NCI-H510A treated with DMSO at 0.1 percent for 48 hours (cell line): ENCODE data around the gene ARPC1A.

Experiments used
- DNase-seq: peaks from one replicate; lab custom pipeline; 2025; lab: John Stamatoyannopoulos, UW

The ARPC1A gene

GRCh38 chr7:99390941-99391602 is 65.4 kb downstream of the ARPC1A start:
- no peak for DNase-seq

DNA sequence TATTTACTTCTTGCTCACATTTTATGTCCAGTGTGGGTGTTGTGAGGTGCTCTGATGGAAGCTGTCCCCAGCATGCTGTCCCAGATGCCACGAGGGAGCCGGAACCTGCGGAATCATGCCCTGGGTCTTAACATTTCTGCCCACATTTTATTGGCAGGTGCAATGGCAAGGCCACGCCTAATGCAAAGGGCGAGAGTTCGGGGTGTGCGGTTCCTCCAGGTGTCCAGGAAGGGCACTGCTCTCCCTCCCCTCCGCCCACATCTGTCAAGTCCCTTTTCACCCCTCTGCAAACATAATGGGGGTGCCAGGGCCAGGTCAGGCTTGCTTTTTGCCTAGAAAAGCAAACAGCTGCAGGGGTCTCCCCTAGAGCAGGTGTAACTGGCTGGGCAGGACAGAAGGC is 66.3 kb downstream of the ARPC1A start:
- no peak for DNase-seq

DNA sequence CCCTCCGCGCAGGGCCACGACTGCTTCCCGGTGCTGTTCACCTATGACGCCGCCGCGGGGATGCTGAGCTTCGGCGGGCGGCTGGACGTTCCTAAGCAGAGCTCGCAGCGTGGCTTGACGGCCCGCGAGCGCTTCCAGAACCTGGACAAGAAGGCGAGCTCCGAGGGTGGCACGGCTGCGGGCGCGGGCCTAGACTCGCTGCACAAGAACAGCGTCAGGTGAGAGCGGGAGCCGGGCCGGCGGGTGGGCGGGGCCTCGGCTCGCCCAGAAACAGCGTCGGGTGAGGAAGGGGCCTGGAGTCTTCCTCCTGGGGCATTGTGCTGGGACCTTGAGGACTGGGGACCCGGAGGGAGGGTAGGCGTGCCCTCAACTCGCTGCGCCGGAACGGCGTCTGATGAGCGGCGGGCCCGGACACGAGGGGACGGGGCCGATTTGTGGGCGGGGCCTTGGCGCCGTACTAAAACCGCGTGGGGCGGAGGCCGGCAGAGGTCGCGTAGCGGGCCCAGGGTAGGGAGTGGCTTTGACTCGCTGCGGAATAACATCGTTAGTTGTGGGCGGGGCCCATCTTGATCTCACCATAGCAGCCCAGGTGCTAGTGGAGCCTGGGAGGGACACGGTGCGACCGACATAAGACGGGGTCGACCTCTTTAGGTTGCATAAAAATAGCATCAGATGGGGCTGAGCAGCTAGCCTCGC is 67.1 kb downstream of the ARPC1A start:
- peak; percentile 42 for DNase-seq

GRCh38 chr7:99393355-99394187 is 67.9 kb downstream of the ARPC1A start:
- no peak for DNase-seq

DNA sequence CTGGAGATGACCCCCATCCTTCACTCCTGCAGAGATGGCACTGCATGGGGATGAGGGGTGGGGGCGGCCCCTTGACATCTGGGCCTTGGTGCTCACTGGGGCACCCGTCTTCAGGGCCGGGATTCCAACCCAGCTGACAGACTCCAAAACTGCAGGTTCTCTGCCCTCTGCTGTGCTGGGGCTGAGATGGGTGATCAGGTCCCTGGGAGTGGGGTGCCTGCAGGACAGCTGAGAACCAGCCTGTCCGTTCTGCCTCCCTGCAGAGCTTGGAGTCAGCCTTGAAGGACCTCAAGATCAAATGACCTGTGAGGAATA is 68.4 kb downstream of the ARPC1A start:
- no peak for DNase-seq

GRCh38 chr7:99395616-99396327 is 70.1 kb downstream of the ARPC1A start:
- DNase-seq, result no peak

- no peak for DNase-seq
These were observed 71.0 kb downstream of the ARPC1A start for GRCh38 chr7:99396418-99397296.

DNA sequence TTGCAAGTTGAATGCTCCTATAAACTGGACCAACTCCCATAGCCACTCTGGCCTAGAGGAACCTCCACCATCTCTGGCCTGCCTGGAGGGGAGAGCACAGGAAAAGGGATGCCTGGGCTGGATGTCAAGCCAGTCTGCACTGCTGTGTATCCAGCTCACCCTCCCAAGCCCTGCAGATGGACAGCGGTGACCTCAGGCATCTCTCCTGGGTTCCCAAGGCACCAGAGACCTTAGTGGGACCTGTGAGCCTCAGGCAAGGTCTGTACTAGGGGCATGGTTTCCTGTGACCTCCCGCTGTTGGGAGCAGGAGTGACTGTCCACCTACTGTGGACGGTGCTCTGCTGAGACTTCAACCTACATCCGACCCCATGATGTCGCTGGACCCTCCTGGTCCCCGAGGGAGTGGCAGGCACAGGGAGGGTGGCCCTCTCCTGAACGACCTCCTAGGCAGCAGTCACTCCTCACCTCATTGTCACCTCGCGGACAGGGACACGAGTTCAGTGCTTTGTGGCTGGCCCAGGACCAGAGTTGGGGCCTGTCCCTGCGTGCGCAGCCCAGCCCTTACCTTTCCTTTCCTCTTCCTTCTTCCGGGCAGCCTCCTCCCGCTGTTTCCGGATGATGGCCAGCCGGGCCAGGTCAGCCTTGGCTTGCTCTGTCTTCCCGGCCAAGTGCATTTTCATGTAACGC is 71.7 kb downstream of the ARPC1A start:
- no peak for DNase-seq

GRCh38 chr7:99398891-99399445 is 73.3 kb downstream of the ARPC1A start:
- no peak for DNase-seq

DNA sequence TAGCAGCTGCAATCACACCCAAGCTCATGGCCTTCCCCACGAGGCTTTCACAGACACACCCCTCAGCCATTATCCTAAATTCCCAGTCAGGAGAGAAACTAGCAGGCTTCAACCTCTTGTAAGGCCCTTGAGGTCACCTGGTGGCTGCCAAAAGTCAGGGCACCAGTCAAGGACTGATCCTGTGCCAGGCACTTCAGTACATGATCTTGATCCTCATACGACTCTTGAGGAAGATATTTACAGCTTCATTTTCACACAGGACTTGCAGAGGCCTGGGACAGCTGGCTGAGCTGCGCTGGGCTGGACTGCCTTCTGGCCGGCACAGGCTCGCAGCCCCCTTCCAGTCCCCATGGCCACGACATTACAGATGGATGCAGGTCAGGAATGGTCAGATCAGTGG is 73.9 kb downstream of the ARPC1A start:
- no peak for DNase-seq

- DNase-seq, result no peak
These were observed 77.2 kb downstream of the ARPC1A start for GRCh38 chr7:99402854-99403253.

DNA sequence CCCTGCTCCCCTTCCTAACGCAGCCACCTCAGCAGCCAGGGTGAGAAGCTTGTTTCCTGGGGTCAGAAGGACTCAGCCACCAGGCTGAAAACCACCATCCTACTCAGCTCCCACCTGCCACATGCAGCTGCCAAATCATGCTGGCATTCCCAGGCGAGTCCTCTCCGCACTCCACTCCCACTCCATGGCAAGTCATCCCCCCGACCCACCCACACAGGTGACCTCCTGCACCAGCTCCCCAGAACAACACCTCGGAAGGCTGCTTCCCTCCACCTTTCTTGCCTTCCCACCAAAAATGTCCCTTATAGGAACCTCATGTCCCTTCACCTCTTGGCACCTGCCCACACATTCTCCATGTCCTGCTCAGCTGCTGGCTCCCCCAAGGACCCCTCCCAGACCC is 78.1 kb downstream of the ARPC1A start:
- DNase-seq, result no peak

DNA sequence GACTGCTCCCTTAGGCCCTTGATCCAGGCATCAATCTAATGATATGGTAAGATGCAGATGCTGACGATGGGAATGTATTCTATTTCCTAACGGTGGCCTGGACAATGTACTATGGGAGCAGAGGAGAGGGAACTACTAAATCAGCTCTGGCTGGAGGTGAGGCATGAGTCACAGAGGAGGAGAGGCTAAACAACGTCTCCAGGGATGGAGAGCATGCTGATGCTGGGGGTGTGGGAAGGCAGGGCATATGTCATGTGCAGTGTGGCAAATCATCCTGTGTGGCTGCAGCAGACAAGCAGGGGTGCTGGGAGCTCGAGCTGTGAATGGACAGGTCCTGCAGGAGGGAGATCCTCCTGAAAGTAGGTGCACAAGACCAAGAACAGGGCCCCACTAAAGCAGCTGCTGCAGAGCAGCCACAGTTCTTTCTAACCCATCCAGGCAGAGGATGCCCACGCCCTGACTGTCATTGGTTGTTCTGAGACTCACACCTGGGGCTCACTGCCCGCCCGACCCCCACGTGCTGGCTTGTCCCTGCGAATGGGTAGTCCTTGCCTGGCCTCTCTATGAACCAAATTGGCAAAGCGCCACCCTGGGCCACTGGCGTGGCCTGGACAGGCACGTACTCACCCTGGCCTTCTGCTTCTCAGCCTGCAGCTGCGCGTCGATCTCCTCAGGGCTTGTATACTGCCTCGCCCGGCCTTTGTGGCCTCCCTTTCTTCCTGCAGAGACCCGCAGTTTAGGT is 78.7 kb downstream of the ARPC1A start:
- no peak for DNase-seq

DNA sequence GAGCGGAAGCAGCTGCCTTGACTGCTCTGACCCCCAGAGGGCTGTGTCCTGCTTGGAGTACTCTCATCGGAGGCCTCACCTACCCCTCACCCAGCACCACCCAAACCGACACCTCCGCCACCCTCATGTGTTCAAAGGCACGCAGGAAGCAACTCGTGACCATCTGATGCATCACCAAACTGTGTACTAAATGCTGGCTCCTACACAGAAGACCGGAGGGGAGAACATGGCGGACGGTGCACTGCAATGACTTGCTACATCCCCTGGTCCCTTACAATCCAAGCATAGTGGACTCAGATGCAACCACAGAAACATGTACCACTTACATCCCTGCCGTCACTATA is 79.3 kb downstream of the ARPC1A start:
- DNase-seq, result no peak

DNA sequence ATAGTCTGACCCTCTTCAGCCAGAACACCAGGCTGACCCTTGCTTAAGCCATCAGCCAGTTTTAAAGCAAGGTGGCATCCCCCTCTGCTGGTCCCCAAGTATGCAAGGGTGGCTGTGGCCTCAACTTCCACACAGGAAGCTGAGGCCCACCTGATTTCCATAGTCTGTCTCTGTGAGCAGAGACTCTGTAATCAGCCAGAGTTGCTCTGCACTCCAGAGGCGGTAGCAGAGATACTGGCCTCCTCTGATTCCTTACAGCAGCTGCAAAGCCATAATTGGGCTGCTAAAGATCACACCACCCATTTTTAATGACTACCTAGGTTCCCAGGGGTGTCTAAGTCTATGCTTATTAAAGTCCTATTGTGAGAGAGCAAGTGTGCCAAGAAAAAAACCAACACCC is 80.9 kb downstream of the ARPC1A start:
- no peak for DNase-seq

DNA sequence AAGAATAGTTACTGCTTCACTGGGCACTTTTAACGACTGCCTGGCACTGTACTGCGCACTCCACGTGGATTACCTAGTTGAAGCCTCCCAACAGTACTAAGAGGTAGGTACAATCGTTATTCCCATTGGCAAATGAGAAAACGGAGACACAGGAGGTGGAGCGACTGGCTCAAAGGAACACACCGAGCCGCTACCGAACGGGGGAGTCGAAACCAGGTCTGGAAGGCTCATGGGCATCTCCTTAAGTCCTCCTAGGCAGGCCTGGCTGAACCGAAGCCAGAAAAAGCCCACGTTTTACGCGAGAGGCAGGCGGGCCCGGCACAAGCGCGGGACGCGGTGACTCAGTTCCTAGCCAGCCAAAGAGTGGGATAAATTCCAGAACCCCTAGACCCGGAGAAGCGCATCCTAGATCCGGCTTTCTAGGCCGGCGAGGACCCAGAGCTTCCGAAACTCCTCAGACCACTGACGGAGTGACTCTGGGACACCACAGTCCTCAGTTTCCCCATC is 82.2 kb downstream of the ARPC1A start:
- peak; percentile 15 for DNase-seq

GRCh38 chr7:99408379-99409191 is 82.9 kb downstream of the ARPC1A start, which contains the start of the genes BUD31 and PDAP1:
Gene BUD31, plus strand, starts transcription at chr7:99408969. Its CDS starts 2,124 bp downstream, at chr7:99411093.
Gene PDAP1, minus strand, starts transcription at chr7:99408597. Its CDS starts 49 bp downstream, at chr7:99408548.
- peak; percentile 76 for DNase-seq

- DNase-seq, result no peak
These were observed 83.5 kb downstream of the ARPC1A start for GRCh38 chr7:99409192-99409572.

DNA sequence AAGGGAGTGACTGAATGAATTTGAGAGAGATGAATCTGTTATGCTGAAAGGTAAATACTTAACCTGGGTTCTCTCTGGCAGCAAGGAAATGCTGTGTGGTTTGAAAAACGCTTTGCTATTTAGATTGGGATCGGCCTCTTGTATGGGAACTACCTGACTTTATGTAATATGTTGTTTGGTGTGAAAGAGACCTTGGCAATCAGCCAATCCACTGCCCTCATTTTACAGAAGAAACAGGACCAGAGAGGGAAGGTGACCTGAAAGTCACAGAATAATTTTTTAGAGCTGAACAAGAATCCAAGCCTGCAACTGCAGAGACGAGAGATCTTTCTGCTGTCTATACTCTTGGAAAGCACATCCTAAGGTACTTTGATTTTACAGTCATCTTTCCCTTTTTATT is 84.1 kb downstream of the ARPC1A start:
- DNase-seq, result no peak
